ENCODE measurements around the gene GRIN1.

The GRIN1 gene

DNA sequence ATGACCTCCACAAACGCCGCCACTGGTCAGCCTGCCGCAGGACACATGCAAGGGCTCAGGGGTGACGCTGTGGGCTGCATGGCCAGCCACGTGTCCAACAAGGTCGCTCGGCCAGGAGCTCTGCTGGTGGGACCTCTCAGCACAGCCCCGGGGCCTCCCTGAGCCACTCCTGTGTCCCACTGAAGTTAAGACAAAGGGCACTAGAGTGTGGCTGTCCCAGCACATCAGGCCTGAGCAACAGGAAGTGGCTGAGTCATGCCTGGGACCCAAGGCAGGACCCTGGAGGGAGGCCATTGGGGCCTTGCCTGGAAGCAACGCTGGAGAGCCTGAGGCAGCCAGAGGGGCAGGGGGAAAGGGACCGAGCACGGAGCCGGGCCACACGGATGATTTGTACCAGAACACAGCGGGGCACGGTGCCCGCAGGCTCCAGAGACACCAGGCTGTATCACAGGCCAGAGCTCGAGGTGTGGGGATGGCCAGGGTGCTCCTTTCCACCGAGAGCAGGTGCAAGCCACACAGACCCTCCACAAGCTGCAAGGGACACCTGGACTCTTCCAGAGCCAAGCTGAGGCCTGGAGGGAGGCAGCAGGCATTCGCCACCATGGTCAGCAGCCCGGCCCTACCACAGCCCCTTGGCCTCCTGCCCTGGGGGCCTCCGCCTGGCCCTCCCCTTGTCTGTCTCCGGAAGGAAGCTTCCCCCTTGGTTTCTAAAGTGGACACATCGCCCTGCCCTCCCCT, 39.4 kb downstream of the GRIN1 start:
- no peak for DNase-seq (ENCODE audit: low spot score)

DNA sequence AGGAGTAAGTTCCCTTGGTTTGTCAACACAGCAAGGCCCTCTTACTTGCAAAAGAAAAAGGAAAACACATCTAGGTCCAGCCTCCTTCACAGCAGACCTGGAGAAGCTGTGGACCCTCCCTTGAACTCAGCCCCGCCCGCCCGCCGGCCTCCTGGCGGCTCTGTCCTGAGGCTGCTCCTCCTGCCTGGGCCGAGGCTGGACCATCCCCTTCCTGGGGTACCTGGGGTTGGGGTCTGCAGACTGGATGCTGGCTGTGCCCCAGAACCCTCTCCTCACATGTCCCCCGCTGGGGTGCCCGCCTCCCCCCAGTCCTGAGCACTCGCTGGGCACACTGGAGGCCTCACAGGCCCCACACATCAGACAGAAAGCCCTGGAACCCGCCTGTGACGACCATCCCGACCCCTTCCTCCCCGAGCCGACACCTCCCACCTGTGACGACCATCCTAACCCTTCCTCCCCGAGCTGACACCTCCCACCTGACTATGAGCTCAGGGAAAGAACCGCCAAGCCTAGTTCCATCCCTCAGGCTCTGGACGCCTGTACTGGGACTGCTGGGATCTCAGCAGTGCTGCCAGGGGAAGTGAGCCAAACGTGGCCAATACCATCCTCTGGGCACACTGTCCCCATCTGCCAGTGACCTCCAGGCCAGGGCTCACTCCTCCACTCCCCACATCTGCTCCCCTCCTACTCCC, 40.1 kb downstream of the GRIN1 start:
- no peak for DNase-seq (ENCODE audit: low spot score)

DNA sequence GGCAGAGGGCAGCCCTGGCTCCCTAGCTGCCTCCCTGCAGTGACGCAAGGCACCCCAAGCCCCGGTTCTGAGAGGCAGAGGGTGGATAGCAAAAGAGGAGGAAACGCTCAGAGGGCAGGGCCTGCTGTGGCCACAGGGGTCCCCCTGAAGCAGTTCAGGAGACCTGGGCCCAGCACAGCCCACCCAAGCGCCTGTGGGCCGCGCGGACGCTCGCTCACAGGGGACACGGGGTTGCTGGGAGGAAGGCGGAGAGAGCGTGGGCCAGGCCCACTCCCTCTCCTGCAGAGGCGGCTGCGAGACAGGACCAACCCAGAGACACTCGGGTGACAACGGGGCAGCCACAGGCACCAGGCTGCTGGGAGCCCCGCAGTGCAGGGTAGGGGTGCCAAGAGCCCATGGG, 40.8 kb downstream of the GRIN1 start:
- no peak for DNase-seq (ENCODE audit: low spot score)

DNA sequence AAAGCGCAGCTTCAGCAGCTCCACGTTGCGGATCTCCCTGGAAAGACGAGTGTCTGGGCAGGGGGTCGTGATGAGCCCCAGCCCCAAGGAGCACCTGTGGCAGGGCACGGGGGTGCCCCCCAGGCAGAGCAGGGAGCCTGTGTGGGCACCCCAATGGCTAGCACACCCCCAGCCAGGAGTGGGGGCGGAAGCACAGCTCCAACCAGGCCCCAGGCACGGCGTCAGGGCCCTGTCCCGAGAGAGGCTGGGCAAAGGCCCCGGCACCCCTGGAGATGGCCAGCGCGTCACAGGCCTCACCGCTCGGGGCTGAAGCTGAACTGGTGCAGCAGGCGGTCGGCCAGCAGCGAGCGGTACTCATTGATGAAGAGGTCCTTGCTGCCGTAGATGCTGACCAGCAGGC, 41.5 kb downstream of the GRIN1 start:
- no peak for DNase-seq (ENCODE audit: low spot score)

DNA sequence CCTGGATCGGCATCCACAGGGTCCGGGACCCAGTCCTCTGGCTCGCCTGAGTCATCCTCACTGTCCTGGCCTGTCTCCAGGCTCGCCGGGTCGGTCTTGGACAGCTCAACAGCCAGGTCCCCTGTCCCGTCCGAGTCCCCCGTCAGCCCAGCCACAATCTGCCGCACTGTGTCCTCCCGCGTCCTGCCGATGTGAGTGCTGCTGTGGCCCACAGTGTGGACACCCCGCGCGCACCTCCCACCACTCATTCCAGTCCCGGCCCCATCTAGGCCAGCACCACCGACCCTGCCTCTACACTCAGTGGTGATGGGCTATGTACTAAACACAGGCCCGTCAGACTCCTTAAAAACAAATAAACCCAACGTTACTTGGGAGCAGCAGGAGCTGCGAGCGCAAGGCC, 42.7 kb downstream of the GRIN1 start:
- no peak for DNase-seq (ENCODE audit: low spot score)

DNA sequence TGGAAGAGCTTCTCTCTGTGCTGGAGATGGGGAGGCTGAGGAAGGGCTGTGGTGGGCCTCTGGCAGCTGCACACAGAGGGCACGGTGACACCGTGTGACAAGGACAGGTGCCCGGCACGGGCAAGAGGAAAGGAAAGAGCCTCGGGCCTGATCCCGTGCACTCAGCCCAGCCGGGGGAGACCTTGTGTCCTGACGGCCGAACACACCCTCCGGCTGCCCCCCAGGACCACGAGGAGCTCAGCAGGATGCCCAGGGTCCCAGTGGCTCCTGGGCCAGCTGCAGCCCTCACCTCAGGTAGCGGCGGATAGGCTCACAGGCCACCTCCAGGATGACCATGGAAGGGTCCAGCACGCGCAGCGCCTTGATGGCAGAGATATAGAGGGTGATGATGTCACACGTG, 43.9 kb downstream of the GRIN1 start:
- DNase-seq (ENCODE audit: low spot score) = no peak

DNA sequence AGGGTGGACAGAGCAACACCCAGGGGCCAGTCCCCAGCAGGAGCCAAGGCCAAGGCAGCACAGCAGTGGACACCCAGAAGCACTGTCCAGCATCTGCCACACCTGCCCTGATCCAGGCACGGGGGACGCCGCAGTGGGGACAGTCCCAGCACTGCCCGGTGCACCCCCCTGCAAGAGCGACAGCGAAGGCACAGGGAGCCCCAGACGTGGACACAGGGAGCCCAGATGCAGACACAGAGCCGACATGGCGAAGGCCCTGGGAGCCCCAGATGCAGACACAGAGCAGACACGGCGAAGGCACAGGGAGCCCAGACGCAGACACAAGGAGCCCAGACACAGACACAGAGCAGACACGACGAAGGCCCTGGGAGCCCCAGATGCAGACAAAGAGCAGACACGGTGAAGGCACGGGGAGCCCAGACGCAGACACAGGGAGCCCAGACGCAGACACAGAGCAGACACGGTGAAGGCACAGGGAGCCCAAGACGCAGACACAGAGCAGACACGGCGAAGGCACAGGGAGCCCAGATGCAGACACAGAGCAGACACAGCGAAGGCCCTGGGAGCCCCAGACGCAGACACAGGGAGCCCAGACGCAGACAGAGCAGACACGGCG, 45.1 kb downstream of the GRIN1 start:
- no peak for DNase-seq (ENCODE audit: low spot score)

DNA sequence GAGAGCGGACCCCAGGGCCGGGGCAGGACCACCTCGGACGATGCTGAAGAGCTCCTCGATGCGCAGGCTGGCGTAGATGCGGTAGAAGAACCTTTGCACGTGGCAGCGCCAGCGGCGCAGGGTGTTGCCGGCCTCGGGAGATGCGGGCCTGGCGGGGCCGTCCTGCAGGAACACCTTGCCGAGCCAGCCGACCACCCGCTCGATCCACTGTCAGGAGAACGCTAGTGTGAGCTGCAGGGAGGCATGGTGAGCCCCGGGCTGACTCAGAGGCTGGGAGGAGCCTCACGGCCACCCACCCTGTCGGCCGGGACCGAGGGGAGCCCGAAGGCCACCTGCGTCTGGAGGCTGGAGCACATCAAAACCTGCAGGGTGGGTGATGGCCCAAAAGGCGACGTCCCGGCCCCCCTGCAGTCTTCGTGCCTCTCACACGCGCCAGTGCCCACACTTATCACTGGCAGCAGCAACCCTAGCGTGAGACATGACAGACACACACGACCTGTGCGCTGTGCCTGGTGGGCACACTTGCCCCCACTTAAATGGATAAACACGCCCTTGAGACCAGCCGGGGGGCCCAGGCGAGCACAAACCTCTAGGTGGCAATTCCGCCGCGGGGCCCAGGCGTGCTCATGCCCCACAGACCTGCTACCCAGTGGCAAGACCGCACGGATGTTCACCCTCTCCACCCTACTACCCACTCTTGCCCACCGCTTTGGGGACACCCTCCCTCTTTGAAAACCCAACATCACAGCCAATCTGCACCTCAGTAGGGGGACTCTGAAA, 46.1 kb downstream of the GRIN1 start:
- DNase-seq (ENCODE audit: low spot score) = no peak

DNA sequence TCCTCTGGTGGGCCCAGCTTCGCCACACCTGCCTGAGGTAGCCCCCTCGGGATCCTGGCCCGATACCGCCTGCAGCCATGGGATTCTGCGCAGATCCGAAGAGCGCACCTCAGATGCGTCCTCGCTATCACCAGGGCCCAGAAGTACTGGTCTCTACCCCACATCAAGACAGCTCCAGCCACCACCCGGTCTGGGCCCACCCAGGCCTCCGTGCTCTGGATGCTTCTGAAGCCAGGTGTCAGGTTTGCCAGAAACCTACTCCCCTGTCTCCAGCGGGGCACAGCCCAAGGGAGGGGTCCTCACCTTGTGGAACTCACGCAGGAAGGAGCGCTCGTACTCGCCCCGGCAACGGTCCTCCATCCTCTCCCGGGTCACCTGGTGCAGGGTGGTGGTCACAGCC, 47.0 kb downstream of the GRIN1 start:
- no peak for DNase-seq (ENCODE audit: low spot score)

DNA sequence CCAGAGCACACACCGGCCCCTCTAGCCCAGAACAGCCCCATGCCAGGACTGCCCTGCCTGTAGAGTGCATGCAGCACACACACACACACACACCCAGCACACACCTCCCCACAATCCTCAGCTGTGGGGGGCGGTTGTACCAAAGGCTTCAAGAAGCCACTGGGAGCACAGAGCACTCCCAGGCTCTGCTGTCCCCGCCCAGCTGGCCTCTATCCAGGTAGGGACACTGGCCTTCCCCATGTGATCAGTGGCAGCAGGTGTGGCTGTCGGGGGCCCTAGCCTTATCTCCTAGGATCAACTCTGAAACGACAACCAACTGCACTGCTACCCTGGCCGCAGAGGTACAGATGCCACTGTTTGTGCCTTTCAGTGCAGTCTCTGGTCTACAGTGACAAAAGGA, 47.4 kb downstream of the GRIN1 start:
- no peak for DNase-seq (ENCODE audit: low spot score)

DNA sequence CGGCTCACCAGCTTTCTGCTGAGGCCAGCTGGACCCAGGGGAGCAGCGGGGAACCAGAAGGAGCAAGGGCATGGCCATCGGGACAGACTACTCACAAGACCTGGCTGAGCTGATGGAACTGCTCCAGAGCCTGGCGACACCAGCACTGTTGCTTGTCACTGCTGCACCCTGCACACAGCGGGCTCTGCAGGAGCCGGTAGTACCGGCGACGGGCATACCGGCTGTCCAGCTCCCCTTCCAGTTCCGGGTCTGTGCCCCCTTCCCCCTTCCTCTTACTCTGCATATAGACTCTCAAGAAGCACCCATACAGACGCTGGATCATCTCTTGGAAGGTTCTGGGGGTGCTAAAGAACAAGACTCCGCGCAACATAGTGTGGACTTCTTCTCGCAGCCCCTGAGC, 48.4 kb downstream of the GRIN1 start:
- no peak for DNase-seq (ENCODE audit: low spot score)

DNA sequence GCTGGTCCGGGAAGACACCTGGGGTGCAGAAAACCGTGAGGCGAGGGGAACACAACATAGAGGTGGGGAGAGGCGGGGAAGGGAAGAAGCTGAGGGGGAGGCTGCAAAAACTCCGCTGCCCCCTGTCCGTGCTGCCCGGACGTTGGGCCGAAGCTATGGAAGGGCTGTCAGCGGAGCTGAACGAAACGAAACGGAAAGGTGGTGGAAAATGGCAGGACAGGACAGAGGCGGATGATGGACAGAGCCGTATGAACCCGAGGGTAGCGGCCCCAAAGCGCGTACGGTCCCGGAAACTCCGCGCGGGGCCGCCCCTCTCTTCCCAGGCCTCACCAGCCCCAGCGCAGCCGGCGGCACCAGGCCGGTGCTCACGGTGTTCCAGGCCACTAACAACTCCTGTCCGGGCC, 49.1 kb downstream of the GRIN1 start:
- DNase-seq (ENCODE audit: low spot score) = no peak

DNA sequence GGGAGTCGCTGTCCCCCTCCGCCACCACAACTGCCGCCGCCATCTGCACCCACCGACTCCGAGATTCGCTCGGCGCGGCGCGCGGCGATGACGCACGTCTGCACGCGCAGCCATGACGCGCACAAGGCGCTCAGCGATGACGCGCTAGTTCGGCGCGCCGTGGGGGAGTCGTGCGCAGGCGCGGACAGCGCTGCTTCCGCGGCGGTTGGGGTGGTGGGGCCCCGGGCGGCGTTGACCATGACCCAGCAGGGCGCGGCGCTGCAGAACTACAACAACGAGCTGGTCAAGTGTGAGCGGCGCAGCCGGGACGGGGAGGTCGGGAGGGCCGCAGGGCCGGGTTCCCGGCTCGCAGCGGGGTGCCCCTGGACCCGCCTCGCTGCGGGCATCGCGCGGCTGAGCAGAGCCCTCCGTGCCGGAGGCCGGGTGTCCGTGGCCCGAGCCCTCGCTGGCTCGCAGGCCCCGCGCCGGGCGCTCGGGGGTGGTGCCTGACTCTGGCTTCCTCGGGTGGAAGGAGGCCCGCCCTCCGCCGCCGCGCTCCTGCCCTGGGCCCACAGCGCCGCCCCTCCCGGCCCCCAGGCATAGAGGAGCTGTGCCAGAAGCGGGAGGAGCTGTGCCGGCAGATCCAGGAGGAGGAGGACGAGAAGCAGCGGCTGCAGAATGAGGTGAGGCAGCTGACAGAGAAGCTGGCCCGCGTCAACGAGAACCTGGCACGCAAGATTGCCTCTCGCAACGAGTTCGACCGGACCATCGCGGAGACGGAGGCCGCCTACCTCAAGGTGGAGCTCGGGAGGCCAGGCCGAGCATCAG, 49.7 kb downstream of the GRIN1 start, which contains the start of the genes ANAPC2 and SSNA1:
Gene ANAPC2 (minus strand): TSS at position 71 of the 807 bp plus-strand sequence. CDS start 28 bp downstream, at position 43.
Gene SSNA1 (plus strand): TSS at position 187 of the 807 bp plus-strand sequence. CDS start 51 bp downstream, at position 238.
- DNase-seq (ENCODE audit: low spot score) = peak; percentile 99

DNA sequence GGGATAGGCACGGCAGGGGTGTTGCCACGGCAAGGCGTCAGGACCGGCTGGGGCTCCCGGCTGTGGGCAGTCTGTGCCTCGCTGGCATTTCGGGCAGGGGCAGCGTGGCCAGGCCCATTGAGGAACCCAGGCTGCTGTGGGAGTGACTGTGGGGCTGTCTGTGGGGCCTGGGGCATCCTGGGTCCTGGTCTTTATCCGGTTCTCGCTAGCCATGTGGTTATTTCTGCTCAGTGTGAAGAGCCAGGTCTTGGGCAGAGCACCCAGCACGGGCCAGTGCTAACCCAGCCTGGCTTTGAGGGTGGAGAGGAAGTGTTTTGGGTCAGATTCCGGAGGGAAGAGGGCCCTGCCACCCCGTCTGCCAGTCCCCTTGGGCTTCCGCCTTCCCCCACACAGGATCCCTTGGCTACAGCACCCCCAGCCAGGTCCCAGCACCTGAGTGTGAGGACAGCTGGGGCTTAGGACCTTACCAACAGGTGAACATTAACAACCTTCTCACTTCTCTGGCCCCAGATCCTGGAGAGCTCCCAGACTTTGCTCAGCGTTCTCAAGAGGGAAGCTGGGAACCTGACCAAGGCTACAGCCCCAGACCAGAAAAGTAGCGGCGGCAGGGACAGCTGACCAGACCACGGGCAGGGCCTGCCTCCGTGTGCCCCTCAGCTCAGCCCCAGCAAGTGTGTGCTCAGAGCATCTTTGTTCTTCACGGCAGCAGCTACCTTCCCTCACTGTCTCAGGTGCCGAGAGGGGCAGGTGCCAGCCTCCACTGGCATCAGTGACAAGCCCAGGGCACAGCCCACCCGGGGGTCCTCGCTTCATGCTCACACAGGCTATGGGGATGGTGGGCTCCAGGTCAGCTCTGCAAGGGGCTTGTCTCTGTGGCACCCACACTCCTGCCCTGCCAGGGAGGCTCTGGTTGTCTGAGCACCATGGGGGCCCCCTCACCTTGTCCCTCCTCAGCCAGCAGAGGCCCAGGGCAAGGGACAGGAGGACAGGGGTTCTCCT, 50.6 kb downstream of the GRIN1 start:
- no peak for DNase-seq (ENCODE audit: low spot score)

DNA sequence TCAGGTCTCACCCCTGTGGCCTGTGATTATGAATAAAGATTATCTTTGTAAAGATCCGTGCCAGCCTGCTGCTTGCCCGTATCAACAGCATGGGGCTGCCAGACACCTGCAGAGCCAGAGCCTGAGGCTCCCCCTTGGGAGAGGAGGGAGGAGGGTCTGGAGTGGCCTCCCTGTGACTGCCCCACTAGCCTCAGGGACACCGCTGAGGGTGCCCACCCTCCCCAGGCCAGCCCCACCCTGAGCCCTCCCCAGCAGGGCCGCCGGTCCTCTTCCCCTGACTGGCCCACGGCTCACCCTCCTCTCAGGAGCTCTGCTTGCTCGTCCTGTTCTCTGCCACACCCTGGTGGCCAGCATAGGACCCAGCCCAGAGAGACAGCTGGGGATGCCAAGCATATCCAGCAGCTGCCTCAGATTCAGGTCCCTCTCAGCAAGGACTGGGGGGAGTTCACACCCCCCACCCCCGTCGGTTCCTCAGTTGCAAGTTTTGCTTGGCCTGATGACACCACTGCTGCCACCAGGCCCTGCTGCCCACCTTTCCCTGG, 51.4 kb downstream of the GRIN1 start:
- DNase-seq (ENCODE audit: low spot score) = no peak

DNA sequence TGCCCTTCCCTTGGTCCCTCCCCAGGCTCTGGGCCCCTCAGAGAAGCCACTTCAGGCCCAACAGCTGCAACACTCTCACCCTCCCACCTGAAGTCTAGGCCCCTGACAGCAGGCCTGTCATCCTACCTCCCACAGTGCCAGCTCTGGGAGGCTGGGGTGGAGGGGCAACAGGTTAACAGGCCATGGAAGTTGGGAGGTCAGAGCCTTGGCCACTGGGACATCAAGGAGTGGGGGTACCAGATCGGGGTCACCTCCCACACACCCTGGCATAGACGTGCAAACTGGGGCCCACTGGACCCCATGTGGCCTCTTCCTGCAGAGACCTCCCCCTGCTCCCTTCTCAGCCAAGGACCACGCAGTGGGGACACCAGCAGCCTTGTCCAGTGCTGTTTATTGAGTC, 52.3 kb downstream of the GRIN1 start:
- no peak for DNase-seq (ENCODE audit: low spot score)

DNA sequence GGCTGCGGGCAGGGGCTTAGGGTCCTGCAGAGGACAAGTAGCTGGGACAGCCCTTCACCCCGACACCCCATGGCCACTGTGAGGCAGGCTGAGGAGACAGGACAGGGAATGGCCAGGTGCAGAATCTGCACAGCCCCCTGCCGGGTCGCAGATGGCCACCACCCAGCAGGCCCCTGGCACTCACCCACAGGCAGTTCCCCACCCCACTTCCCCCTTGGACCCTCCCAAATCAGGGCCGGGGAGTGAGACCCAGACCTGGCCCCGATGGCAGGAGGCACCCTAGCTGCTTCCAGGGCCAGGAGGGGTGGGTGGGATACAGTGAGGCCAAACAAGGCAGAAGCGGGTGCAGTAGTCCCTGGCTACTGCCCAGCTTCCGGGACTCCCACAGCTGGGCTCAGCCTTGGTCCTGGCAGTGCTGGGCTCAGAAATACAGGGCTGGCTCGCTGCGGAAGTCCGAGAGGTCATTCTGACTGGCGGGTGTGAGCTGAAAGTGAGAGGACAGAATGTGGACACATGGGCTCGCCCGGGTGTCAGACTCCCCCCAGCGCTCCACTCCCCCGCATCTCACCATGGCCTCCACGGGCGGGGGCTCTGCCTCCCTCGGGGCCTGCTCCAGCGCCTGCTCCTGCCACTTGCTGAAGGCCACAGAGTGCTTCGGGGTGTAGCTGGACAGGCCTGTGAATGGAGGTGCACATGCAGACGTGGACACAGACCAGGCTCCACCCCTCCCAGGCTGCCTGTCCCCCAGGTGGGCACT, 52.9 kb downstream of the GRIN1 start:
- DNase-seq (ENCODE audit: low spot score) = no peak

DNA sequence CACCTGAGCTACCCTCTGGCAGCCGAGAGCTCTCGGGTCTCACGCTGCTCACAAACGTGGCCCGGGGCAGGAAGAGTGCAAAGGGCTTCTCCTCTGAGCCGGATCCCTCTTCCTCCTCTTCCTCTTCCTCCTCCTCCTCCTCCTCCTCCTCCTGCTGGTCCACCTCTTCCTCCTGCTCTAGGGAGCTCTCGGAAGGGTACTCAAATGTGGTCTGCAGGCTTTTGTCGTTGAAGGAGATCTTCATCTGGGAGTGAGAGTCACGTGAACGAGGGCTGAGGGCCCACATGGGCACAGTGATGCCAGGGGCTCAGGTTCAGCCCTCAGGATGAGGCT, 53.5 kb downstream of the GRIN1 start:
- DNase-seq (ENCODE audit: low spot score) = no peak

DNA sequence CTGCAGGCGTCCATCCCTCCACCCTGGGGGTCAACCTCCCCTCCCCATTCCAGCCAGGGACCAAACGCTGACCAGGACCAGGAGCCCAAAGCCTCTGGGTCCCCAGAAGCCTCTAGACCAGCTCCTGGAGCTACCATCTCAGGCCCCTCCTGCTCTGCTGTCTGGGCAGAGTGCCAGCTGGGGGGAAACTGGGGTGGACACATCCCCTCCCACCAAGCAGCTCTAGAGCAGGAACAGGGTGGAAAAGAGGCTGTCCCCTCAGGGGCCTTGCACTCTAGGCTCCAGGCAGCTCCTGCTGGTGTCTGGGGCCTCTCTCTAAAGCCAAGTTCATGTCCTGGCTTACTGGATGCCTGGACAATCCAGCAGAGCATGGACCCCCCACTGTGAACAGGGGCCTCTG, 53.9 kb downstream of the GRIN1 start:
- no peak for DNase-seq (ENCODE audit: low spot score)
